CD4-positive, alpha-beta T cell treated with Interleukin-17A for 4 hours (primary cell): ENCODE measurements around the gene ZNF692.
A peak's percentile ranks its signal among the peaks of the same experiment; 100 is the strongest.

Source experiments
- DNase-seq: peaks from one replicate; pipeline ENCODE4 v3.0.0-alpha.2; 2020; ENCODE audit warnings: mixed read lengths

ZNF692 gene

DNA sequence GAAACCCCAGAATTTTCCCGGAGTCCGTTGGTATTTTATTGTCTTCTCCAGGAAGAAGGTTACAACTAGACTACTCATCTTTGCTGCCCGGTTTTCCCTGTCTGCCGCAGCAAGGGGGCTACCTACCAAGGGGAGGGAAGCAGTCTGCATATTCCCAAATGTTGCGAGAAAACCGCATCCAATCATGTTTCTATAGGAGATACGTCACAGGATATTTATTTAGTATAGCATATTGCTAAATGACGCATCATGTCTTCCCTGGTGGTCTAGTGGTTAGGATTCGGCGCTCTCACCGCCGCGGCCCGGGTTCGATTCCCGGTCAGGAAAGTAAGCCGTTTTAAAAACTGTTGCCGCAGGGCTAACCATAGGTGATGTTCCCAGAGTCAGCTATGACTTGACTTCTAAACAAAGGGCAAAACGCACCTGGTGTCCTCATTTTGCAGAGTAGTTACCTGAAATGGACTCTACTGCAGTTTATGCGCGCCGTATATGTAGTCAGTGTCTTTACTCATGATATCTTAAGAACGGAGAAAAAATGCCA is 15.2 kb upstream of the ZNF692 start:
- peak; percentile 84 for DNase-seq

DNA sequence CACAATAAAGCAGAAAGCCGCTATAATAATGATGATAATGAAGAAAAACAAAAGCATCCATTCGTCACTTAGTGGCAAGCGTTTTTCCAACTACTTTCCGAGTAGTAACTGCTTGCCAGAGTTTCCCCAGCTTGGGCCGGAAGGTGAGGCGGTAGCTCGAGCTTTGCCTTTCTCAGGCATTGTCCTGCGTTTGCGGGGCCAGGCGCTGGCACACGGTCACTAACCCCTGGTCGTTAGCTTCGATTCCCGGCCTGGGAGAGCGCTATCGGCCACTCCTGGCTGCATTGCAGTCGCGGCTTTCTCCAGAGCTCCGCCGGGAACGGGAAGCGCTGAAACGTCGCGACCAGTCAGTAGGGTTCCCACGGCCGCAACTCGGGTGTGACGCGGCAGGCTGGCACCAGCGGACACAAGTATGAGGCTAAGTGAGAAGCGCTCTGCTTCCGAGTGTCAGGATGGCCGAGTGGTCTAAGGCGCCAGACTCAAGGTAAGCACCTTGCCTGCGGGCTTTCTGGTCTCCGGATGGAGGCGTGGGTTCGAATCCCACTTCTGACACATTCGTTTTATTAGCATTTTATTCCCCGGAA is 14.6 kb upstream of the ZNF692 start:
- peak; percentile 90 for DNase-seq

DNA sequence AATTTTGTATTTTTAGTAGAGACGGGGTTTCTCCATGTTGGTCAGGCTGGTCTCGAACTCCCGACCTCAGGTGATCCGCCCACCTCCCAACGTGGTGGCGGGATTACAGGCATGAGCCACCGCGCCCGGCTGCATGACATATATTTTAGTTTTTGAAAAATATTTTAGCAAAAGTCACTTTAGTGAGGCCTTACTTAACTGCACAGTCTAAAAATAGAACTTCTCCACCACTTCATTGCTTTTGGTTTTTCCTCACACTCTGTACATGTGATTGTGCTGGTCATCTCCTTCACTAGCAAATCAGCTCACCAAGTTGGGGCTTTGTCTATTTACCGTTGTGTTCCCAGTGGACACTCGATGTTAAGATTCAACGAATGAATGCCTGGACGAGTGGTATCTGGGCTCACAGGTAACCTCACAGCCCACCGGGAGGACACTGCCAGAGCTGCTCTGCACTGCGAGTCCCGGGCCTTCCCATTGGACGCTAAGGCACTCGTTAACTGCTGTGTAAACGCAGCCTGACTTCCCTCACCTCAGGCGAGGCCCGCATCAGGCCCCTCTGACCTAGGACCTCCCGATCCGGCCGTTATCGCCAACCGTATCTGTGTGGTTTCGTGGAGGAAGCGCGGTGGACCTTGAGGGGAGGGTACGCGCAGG is 14.0 kb upstream of the ZNF692 start:
- DNase-seq, result peak; percentile 54

DNA sequence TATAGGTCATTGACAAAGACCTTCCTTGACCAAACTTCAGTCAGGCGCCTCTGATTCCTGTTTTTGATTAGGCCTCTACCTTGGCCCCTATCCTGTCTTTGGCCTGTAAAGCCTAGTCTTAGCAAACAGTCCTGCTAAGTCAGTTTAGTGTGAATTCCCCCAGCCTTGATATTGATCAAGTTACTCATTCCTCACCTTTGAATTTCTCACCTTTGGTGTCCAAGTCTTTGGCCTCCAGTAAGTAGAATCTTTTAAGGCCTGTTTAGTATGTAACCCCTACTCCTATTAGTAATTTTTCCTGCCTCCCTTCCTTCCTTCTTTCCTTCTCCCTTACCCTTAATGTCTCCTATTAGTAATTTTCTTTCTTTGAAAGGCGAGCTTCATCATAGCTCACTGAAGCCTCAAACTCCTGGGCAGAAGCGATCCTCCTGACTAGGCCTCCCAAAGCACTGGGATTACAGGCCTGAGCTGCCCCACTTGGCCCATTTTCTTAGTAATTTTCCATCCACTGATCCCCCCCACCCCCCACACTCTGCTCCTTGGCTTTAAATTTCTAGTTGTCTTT is 13.0 kb upstream of the ZNF692 start:
- no peak for DNase-seq

DNA sequence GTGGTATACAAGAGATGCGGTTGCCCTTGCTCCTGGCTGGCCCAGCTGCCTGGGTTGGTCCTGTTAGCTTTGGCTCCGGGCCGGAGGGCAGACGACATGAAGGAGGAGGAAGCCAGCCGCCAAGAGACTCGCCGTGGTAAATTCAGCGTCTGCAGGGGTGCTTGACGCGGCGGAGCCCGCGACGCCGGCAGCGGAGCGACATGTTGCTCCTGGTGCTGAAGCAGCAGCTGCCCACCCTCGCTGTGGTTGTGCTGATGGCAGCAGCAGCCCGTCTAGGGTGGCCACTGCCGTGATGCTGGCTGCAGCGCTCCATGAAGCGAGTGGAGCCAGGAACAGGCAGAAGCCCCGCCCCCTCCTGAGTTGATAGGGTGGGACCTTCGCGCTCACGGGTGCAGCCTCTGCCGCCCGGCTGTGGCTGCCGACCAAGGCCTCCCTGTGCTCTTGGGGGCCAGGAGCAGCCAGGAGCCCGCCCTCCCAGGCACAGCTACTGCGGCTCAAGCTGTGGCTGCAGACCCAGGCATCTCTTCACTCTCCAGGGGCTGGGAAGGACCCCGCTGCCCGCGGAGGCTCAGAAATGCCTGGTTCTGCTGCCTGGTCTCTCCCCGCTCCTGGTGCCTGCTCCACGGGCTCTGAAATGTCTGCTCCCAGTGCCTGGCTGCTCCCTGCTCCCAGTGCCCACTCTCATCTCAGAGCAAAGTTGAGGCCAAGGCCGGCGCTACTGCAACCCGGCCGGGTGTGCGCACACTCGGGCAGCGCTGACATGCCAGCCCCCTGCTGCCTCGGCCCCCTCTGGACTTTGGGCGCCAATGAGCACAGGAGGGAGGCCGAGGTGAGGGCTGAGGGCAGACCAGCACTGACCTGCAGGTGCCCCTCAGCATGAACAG is 4.4 kb upstream of the ZNF692 start:
- DNase-seq, result peak; percentile 92

DNA sequence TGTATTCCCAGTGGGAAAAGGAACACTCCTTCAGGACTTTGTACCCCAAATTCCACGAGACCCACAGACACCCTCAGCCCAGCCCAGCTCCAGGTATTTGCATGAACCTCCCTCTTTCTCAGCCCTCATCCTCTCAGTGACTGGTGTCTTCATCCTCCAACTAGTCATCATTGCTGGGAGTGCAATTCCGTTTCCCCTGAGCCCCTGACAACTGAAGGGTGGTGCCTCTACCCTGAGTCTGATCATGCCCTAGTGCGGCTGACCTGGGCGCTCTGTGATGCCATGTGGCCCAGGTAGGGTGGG is 3.8 kb upstream of the ZNF692 start:
- DNase-seq, result no peak

DNA sequence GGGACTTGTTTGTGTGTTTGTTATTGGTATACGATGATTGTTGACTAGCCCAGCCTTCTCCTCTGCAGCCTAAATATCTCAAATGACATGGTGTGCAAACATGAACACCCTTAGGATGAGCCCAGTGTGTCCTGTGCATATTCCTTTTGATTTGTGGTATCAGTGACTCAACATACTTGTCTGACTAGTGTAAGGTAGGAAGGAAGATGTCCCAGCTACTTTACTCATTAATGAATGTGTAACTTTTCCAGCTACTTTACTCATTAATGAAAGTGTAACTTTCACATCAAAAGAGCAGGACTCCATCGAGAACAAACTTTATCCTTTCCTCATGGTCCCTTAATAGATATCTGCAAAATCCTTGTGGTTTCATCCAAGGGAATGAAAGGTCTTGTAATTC is 2.7 kb upstream of the ZNF692 start:
- DNase-seq, result no peak

DNA sequence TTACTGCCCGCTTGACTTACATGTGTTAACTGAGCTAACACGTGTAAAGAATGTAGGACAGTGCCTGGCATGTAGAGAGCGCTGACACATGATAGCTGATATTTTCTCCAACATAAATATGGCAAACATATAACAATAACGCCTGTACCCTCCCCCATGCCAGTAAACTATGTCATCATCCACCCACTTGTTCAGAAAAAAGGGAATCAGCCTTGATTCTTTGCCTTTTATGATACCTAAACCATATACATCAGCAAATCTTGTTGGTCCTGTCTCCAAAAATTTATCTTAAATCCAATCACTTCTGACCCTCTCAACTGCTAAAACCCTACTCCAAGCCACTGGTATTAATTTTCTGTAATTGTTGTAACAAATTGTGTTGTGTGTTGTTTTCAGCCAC is 1.1 kb upstream of the ZNF692 start:
- DNase-seq, result no peak

DNA sequence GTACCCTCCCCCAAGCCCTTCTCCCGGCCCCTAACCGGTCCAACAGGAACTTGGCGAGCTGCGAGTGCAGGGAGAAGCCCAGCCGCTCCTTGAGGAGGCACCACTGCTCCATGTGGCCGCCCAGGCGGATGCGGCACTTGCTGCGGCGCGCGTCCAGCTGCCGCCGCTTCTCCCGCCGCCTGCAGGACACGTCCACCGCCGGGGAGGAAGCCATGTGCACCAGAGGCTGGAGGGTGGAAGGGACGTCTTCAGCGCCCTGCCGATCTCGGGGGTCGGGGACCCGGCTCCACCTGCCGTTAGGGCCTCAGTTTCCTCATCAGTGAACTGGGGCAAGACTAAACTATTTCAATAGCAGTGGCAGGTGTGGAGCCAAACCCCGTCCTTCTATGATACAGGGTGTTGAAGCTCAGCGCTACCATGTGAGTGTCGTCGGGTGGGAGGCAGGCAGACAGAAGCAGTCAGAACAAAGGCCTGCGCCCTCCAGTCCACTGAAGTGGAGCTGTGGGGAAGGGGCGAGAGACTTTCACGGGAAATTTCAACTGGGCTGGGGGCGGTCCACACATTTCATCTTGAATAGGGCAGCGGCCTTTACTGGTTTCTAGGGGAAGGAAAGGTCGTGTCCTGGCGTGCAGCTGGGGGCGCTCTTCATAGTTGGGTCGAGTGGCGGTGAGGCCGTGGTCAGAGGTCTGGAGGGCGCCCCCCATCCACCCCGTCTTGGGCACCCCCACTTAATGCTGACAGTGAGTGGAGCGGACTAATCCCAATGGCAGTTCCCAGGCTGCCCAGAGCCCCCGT is 592 bp downstream of the ZNF692 start:
- DNase-seq, result peak; percentile 43

DNA sequence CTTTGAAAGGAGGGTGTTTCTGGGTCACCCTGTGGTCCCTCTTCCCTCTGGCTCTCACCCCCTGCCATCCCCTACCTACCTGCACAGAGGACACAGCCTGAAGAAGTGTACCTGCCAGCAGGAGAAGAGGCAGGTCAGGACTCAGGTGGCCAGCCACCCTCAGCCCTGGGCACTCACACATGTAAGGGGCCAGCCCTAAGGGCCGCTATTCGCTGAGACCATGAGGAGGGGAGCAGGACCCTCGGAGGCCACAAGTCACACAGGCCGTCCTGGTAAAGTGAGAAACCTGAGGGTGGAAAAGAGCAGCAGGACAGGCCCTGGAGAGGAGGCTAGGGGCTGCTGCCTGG is 1.2 kb downstream of the ZNF692 start:
- DNase-seq, result no peak

DNA sequence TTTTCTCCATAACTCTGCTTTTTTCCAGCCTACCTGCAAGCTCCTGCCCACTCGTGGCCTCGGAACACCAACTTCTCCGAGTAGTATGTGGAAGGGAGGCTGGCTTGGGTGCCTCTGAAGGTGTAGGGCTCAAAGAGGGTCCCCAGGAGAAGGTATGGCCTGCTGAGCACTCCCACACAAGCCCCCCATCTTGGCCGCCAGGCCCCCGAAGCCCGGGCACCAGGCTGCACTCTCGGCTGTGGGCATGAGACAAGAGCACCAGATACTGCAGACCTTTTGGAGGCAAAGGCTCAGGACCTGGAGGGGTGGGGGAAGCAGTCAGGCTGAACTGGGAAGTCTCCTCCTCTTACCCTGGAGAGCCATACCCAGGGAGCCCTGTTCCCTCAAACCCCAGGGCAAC is 1.7 kb downstream of the ZNF692 start:
- no peak for DNase-seq

DNA sequence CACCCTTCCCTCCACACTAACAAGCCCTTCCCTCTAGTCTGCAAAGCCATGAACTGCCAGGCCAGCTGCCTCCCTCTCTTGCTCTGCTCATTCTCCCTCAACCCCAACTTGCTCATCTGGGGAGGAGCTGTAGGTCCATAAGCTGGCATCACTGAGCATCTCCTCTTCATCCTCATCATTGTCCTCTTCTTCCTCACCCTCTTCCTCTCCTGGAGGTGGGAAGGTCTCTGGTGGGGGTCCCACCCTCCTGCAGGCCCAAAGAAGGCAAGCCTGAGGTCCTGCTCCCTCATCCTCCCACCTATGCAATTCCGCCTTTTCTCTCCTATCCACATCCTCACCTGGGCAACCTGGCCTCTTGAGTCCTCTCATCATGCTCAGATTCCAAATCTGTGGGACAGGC is 2.7 kb downstream of the ZNF692 start:
- DNase-seq, result no peak

DNA sequence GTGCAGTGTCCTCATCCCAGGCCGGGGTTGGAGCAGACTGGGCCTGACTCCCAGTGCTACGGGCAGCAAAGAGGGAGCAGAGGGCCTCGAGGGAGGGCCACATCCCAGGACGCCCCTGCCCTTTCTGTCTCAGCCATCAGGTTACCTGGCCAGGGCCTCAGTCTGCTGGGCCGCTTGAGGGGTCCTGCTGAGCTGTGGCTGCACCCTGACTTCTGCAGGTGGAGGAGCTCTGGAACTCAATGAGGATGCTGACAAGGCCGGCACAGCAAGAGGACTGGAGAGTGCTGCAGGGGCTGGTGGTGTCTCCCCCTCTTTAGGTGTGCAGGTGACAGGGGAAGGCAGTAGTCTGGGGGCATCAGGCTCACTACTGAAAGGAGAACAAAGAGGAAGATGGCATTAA is 3.3 kb downstream of the ZNF692 start:
- no peak for DNase-seq

DNA sequence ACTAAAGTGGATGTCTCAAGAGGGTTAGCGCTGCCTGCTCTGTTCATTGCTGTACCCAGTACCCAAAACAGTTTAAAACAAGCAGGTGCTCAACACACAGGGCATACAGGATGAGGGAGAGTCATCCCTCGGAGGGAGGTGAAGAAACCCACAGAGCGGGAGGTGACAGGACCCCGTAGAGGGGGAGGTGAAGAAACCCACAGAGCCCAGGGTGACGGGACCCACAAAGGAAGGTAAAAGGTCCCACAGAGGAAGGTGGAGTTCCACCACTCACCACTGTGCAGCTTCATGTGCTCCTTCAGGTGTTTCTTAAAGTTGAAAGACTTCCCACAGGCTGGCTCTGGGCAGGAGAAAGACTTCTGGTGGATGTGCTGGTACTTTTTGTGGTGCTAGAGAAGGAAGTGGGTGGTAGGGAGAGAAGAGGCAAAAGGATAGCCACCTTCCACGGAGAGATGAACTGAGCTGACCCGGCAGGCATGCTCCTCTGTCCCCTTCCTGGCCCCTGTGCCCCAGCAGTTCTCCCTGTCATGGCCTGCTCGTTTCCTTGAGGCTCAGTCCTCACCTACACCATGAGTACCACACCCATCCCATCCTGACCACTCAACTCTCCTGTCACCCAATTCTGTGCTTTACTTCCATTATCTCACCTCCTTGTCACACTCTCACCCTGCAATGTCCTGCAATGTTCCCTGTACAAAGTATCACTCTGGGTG is 5.1 kb downstream of the ZNF692 start:
- peak; percentile 43 for DNase-seq

DNA sequence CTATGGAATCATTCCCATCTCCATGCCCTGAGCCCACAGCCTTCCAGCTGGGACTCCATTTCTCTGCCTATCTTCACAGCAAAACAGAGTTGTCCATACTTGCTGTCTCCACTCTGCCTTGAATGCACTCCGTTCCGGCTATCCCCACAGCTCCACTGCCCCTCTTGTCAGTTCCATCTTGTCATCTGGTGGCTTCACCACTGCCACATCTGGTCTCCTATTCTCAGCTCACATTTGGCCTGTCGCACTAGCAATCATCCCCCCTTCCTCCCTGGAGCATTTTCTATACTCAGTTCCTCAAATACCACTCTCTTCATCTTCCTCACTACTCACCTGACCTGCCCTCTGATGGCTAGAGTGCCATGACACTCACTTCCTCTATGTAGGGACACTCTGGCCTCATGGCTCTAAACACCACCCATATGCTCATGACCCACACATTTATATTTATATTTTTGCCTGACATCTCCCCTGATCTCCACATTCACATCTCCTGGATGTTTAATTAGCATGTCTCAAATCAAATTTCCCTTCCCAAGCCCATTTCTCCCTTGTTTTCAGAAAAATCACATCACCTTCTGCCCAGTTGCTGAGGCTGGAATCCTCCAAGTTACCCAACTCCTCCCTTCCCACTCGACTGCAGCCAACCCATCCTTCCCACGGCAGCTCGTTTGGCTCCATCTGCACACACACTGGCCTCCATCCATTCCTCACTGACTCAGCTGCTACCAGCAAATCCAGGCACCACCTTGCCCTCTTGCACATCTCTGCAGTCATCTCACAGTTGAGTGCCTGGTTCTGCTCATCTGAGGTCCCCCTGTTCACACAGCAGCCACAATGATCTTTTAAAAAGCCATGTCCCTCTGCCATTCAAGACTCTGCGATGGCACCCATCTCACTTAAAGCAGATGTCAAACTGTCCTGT is 6.1 kb downstream of the ZNF692 start:
- no peak for DNase-seq

DNA sequence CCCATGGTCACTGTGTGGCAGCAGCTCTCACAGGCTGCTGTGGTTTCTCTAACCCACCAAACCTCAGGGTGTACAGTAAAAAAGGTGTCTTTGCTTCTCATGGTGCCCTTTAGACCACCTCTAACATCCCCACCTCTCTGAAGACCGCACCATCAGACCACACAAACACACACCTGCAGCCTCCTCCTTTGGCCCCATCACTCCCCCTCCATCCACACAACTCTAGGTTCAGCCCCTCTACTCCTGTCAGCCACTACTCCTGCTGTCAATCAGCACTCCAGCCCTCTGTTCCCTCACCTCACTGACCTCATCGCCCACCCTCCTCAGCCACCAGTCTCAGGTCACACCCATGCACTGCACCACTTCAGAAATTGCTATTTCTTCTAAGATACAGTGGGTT is 7.5 kb downstream of the ZNF692 start:
- no peak for DNase-seq

DNA sequence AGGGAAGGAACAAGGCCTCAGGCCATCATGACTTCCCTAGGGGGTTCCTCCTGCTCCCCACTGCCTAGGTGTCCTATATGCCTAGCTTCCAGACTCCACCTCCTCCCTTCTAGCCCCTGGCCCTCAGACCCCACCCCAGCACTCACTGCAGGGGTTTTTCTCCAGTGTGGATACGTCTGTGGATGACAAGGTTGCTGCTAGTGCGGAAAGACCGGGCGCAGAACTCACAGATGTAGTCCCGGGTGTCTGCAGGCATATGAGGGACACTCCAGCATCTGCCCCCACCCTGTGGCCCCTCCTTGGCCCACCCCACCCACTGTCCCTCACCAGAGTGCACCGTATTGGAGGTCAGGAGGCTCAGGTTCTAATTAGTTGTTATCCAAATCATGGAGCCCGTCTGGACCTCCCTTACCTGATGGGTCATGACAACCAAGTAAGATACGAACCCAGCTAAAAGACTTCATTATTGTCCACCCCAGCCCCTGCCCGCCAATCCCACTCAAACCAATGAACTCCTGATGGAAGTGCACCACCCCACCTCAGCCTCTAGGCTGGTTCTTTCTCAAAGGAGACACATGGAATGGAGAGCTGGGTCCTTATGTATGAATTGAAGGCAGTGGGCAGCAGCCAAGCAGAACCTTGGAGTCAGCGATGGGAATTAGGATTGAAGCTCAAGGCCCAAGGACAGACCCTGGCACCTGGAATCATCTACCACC is 8.2 kb downstream of the ZNF692 start:
- DNase-seq, result no peak

DNA sequence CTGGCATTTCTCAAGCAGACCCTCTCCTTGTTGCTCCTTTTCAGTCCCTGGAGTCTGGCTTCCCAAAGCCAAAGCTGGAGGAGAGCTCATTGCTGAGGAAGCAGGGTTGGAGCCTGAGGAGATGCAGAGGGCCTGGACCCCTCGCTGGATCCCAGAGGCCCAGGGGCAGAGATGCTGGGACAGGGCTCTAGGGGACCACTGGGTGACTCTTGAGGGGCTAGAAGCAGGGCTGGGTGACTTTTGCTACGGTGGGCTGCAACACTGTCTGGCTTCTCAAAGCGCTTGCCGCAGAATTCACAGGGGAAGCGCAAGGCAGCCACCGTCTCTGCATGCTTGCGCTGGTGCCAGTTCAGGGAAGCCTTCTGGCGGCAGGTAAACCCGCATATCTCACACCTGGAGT is 8.8 kb downstream of the ZNF692 start:
- DNase-seq, result no peak

DNA sequence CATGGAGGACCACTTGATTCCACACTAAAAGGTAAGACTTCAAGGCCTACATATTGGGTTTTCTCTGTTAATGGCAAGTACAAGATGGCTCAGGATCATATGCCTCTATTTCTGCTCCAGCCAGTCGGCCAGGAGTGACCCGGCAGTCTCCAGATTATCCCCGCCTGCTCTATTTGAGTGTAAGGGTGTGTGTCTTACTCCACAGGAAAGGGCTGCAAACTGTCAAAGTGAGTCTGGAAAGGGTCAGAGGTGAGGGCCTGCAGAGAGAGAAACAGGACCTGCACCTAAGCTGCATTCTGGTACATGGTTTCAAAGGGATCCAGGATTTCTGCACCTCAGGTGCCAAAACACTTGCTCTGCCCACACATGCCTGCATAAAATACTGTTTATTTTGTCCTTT is 9.2 kb downstream of the ZNF692 start:
- no peak for DNase-seq

DNA sequence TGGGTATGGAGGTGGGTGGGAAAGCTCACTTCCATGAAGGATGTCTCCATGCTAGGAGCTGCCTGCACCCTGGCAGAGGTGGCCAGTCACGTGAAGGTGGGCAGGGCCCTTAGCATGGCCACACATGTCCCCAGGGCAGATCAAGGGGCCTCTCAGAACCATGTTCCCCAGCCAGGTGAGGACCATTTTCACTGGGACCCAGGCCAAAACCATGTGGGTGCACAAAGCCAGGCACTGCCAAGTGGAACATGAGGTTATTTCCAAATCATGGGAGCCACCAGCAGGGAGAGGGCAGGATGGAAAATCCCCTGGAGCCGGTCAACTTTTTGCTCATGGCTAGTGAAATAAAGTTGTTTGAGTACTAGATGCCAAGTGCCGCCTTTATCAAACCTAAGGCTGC is 9.7 kb downstream of the ZNF692 start:
- DNase-seq, result no peak

DNA sequence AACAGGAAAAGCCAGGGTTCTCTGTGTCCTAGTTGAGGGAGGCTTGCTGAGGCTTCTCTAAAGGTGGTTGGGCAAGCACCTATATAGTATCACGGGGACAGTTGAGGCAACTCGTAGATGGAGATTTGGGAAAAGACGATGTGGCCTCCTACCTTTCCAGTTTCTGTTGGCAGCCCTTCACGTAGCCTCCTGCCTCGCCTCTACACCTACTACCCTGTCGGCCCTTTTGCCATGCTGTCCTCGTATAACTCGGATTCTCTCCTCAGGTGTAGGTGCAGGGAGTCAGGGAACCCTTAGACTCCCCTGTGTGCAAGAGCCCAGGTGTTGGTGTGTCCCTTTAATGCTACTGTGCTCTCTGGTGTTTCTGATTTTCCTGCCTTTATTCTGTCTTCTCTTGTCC is 10.3 kb downstream of the ZNF692 start:
- DNase-seq, result no peak
